ENCODE measurements around the gene NBPF1.
A peak's percentile ranks its signal among the peaks of the same experiment; 100 is the strongest.
"Not testable (repeated sequence)": the region's sequence is repeated elsewhere in the genome, so short reads cannot be mapped to it uniquely, and the experiment has no call there.

The NBPF1 gene

DNA sequence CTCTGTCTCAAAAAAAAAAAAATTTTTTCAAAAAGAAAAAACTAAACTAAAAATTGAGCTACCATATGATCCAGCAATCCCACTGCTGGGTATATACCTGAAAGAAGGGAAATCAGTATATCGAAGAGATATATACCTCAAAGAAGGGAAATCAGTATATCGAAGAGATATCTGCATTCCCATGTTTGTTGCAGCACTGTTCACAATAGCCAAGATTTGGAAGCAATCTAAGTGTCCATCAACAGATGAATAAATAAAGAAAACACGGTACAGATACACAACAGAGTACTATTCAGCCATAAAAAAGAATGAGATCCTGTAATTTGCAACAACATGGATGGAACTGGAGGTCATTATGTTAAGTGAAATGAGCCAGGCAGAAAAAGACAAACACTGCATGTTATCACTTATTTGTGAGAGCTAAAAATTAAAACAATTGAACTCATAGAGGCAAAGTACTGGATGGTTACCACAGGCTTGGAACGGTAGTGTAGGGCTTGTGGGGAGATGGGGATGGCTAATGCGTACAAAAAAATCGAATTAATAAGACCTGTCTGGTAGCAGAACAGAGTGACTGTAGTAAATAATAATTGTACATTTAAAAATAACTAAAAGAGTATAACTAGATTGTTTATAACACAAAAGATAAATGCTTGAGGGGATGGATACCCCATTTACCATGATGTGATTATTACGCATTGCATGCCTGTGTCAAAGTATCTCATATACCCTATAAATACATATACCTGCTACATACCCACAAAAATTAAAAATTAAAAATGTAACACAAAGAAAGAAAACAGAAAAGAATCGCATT lies 28.0 kb upstream of the NBPF1 start:
- DNase-seq, result not testable (repeated sequence)

DNA sequence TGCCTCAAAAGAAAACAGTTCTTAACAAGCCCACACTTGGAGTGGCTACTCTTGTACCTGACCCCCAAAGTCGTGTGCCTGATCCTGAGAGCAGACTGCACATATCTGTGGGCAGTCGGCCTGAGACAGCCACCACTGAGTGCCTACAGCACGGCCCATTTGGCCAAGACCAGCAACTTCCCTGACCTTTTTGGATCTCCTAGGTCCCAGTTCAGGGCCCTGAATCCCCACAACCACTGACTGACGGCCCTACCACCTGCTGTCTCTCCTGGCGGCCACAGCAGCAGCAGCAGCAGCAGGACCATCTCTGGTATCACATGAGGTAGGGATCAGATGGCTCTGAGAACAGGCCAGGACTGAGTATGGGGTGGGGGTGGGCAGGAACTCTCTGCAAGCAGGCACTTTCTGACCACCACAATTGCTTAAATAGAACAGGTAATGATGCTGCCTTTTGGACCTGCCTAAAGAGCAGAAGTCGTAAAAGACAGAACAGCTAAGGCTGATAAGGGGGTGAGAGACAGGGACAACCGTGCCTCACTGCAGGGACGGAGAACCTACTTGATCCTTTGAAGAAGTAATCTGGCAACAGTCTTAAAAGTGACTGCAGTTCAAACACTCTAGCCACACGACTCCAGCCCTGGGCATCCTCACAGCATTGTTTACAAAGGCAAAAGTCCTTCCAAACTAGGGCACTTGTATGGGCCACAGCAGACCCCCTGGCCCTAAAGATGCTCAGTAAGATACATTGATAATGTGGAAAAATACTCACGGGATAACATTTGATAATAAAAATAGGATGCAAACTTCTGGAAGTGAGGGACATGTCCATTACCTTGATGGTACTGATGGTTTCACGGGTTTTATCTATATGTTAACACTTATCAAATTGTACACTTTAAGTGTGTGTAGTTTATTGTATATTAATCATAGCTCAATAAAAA lies 26.0 kb upstream of the NBPF1 start:
- DNase-seq, result not testable (repeated sequence)

DNA sequence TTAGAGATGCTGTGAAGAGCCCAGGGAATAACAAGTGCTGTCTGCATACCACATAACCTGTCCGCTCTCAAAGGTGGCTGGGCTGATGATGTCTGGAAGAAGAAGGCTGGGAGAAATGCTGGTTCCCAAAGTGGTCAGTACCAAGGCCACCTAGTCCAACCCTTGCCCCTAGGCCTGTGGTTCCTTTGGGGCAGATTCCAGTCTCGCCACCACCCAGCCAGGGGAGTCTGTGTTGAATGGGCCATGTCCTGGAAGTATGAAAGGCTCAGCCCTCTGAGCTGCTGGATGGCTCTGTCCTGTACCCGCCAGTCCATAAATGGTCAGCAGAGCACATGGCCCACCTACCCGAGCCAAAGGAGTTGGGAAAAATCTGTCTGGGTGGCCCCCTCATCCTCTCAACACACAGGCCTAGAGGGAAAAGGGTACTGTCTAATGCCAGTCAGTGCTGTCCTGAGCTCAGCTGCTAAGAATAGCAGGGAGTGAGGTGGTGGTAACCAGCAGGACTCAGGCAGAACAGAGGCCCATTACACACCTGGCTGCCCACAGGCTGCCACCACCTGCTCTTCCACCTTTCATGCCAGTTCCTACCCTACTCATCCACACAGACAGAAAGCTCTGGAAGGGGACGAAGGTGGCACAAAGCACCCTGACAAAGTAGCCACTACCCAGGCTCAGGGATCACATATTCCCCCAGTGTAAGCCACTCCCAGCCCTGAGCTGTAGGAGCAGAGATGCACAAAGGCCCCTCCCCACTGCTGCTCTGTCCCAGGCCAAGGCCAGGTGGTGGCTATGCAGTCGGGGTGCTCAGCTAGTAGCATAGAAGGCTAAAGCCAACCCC lies 24.8 kb upstream of the NBPF1 start:
- DNase-seq, result not testable (repeated sequence)

DNA sequence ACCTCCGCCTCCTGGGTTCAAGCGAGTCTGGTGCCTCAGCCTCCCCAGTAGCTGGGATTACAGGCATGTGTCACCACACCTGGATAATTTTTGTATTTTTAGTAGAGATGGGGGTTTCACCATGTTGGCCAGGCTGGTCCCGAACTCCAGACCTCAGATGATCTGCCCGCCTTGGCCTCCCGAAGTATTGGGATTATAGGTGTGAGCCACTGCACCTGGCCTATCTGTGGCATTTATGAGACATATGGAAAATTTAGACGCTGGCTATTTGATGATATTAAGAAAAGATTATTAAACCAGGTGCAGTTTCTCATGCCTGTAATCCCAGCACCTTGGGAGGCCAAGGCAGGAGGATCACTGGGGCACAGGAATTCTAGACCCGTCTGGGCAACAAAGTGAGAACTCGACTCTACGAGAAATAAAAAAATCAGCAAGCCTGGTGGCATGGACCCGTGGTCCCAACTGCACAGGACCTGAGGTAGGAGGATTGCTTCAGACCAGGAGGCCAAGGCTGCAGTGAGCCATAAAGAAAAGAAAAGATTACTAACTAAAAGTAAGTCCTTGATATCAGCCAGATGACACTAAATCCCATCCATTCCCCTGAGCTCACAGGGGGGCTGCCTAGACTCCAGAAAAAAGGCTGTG lies 23.3 kb upstream of the NBPF1 start:
- DNase-seq, result not testable (repeated sequence)

DNA sequence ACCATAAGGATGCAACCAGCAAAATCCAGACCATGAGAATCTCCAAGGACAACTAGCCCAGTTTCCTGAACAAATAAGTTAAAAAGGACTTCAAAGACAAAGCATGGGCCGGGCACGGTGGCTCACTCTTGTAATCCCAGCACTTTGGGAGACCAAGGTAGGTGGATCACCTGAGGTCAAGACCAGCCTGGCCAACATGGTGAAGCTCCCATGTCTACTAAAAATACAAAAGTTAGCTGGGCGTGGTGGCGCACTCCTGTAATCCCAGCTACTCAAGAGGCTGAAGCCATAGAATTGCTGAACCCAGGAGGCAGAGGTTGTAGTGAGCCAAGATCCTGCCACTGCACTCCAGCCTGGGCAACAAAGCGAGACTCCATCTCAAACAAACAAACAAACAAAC lies 22.6 kb upstream of the NBPF1 start:
- not testable (repeated sequence) for DNase-seq

DNA sequence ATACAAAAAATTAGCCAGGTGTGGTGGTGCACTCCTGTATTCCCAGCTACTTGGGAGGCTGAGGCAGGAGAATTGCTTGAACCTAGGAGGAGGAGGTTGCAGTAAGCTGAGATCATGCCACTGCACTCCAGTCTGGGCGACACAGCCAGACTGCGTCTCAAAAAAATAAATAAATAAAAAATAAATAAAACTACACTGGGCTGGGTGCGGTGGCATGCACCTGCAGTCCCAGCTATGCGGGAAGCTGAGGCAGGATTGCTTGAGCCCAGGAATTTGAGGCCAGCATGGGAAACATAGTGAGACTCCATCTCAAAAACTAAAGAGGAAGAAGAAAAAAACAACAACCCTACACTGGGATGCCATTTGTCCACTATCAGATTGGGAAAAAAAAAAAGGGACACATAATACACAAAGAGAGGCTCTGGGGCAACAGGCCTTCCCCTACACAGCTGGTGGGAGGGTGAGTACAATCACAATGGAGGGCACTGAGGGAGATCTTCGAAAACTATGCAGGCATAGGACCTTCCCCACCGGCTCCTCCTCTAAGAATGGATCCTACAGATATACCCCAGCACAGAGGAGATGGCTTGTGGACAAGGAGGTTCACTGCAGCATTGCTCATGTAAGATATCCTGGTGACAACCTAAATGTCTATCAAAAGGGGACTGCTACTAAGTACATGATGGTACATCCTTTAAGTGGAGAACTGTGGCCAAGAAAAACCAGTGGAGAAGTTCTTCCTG lies 20.3 kb upstream of the NBPF1 start:
- DNase-seq, result not testable (repeated sequence)

DNA sequence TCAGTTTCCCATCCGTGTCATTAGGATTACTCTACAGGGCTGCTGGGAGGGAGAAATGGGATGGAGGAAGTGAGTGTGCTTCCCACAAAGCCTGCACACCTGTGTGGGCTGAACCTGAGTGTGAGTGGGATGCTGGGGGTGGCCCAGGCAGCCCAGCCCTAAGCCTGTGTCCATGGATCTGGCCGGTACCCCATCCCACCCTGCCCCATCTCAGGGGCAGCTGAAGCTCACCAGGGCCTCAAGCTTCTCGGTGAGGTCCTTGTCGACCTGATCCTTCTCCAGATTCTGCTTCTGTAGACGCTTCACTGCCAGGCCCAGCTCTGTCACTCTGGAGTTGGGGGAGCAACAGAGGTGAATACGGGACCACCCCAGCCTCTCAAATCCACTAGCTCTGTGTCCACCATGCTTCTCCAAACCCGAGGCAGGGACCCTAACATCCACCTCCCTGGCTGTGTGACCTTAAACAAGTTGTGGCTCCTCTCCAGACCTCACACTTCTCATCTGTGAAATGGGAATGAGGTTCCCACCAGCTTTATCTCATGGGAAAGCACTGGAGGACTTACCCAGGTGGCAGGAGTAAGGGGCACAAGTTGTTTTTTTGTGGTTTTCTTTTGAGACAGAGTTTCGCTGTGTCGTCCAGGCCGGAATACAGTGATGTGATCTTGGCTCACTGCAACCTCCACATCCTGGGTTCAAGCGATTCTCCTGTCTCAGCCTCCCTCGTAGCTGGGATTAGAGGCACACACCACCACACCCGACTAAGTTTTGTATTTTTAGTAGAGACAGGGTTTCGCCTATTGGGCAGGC lies 18.9 kb upstream of the NBPF1 start:
- not testable (repeated sequence) for DNase-seq

DNA sequence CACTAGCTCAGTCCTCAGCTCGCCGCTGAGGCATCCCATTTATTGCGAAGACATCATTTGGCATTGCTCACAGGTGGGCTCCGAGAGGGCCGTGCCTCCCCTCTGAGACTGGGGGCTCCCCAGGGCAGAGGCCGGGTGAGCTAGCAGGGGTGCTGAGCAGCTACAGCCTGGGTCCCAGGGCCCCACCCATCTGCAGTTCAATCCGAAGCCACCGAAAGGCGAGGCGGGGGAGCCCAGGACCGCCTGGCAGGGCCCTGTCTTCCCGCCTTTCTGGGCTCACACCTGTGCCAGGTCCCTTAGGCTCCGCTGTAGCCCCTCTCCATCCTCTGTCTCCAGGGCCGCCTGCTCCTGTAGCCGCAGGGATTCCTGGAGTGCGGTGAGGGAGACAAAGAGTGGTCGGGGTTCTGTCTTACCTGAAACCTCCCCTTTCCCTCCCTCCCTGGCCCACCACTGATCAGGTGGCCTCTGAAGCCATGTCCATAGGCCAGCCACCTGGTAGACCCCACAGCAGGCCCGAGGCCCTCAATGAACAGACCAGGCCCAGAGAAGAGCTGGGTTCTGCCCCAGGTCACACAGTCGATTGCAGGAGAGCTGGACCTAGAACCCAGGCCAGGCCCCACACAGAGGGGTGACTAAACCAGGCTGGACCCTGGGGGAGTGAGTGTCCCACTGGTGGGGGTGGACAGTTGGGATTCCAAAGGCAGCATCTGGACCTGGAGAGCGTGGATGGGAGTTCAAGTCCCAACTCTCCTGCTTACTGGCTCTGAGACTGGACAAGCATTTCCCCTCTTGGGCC lies 18.1 kb upstream of the NBPF1 start:
- DNase-seq, result no peak

DNA sequence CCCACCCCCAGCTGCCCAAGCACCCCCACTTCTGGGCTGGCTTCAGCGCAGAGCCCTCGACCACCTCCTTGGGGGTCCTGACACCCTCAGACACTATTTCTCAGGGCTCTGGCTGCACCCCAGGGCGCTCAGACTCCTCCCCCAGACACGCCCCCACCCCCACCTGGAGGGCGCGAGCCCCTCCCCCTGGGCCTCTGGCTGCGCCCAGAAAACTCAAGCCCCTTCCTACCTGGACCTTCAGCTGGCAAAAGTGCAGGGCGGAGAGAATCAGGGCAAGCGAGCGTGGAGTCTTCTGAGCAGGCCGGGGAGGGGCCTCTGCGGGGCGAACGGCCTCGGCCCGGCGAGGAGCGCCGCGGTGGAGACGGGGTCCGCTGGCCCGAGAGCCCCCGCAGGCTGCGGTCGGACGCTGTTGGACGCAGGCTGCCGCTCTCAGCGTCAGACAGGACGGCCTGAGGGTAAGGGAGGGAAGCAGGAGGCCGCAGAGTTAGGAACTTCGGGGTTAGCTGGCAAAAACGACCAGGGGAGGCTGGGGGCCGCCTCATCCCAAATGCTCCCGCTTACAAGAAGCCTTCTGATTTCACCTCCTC lies 17.4 kb upstream of the NBPF1 start:
- DNase-seq, result no peak

DNA sequence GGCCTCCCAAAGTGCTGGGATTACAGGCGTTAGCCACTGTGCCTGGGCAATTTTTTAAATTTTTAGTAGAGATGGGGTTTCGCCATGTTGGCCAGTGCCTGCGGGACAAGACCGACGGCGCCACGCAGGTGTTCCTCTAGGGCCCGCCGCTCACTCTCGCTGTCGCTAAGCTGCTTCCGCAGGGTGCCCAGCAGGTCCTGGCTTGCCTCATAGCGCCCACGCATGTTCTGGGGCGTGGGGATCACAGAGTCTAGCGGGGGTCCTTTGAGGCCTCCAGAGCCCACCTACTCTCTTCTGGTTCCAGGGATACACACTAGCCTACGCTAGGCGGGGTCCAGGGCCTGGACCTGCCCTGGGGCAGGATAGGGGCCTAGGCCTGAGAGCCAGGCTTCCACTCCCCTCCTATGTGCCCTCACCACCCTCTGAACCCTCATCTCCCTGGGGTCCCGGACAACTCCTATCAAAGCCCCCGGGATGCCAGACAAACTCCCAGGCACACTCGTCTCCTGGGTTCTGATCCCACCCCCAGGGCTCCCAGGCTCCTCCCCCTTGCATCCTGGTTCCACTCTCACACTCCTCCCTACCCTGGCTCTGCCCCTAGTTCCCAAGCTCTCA lies 16.7 kb upstream of the NBPF1 start:
- DNase-seq, result not testable (repeated sequence)

DNA sequence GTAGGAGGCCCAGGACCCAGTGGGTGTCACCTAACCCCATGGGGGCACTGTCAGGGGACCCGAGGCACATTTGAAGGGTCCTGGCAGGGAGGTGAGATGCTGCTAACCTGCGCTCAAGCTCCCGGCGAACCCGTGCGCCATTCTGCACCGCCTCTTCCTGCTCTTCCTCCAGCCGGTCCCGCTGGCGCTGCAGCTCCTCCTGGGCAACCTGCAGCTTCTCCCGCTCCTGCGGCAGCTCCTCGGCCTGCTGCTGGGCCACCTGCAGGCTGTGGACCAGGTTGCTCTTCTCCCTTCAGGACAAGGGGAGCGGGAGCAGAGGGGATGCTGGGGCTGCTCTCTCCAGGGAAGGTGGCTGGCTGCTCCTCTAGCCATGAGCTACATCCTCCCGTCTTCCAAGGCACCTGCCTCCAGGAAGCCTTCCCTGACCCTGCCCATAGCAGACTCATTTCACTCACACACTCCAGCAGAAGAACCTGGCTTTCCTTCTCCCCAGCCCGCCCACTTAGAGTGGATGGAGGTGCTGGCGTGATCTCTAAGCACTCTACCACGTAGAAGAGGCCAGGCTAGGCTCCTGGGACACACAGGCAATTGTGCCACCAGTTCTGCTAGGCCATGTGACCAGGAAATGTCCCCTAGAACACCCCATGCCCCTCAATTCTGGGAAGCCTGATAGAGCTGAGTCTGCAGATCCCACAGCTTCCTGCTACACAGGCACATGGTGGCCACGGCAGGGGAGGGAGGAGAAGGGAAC lies 15.2 kb upstream of the NBPF1 start:
- no peak for DNase-seq

DNA sequence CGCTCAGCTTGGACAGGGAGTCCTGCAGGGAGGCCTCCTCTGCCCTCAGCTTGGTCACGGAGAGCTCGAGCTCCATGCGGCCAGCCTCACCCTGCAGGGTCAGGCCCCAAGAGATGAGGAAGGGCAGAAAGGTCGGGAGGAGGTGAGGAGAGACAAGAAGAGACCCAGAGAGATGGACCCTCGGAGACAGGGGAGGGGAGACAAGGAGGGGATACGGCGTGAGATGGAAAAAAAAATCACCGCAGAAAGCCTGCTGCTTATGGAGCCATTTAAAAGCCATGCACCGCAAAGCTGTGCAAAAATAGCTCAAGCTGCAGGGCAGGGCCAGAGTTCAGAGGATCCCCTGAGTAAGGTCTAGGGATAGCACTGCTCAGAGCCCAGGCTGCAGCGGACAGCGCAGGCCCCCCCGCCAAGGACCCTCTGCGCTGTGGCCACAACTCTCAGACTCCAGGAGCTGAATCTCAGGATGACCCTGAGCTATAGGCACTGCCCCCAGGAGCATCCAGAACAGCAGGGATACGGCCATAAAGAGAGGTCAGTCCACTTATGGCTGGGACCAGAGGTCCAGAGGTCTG lies 13.1 kb upstream of the NBPF1 start:
- not testable (repeated sequence) for DNase-seq

DNA sequence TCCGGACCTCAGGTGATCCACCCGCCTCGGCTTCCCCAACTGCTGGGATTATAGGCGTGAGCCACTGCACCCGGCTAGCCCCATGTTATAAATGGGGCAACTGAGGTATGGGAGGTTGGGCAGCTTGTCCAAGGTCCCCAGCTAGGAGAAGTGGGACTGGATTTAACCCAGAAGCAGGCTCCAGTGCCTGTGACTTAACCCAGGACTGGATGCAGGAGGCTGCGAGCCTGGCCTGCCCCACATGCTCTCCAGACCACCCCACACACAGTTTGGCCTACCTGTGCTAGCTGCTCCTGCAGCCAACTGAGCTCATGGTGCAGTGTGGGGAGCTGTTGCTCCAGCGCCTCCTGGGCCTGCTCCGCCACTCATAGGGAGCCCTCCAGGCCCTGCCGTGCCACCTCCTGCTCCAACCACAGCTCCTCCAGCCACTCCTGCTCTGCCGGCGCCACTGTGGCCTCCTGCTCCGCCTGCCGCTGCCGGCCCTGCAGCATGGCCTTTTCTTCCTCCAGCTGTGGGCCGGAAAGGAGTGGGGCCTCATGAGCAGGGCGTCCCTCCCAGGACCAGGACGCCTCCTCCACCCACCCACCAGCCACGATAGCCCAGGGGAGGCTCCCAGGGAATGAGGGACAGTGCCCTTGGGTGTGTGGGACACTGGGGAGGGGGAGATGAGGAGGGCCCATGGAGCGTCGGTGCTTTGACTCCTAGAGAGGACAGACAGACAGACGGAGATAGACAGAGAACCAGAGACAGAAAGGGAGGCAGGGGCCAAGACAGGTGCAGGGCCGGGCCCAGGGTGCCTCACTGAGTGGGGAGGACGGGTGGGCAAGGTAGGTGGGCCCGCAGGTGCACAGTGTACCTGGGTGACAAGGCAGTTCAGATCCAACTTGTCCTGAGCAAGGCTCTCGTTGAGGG lies 12.4 kb upstream of the NBPF1 start:
- DNase-seq, result no peak

DNA sequence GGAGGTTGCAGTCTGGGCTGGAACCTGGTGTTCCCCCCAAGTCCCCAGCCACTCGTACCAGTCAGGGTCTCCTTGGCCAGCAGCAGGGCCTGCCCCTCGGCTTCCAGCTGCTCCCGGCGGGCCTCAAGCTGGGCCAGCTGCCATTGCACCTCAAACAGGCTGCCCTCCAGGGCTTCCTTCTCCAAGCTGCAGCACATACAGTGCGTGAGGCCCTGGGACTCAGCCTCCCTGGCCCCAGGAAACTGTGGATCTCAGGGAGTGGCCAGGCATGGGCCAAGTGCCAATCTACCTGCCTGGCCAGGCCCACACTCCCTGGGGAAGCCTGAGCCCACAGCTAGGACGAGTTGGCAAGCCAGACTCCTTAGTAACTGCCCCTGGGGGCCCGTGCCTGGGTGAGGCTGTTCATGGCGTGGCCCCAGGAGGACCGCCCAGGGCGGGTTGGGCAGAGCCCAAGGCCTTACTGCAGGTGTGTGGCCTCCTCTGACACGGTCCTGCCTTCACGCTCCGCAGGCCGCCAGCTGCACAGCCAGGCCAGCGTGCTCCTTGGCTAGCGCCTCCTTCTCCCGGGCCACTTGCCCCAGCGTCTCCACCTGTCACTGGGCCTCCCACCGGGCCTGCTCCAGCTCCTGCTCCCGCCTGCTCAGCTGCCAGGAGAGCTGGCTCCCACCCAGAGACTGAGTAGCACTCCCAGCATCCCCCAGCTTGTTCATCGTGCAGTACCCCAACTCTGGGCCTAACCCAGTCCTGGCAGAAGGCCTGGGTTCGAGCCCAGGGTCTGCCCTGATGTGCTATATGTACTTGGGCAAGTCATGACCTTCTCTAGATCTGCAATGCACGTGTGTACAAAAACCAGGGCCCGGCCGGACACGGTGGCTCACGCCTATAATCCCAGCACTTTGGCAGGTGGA lies 10.7 kb upstream of the NBPF1 start:
- not testable (repeated sequence) for DNase-seq

DNA sequence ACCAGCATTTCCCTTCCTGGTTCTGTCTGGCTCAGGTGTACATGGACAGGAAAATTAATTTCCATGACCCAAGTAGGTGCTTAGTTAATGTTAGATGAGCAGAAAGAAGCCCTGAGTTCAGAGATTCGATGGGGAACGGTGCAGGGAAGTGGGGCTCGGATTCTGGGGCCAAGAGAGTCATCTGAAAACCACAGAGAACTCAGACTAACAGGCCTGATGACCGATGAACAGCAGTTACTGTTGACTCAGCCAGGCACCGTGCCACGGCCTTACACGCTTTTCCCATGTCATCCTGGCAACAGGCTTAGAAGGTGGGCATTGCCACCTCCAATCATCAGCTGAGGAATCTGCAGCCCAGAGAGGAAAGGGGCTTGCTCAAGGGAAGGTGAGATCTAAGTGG lies 10.0 kb upstream of the NBPF1 start:
- peak; percentile 92 for DNase-seq
